WERI-Rb-1 (cell line): ENCODE data around the gene FAM193A.
"Not testable (repeated sequence)": the region's sequence is repeated elsewhere in the genome, so short reads cannot be mapped to it uniquely, and the experiment has no call there.

Source experiments
- DNase-seq: peaks from one replicate; pipeline ENCODE4 v3.0.0-alpha.2; 2020
- H3K27ac ChIP-seq: fragments of 250-450 bp; sonication (Bioruptor Pico); 2 replicates; pipeline ENCODE4 v1.5.1; 2020; ENCODE audit warnings: mild to moderate bottlenecking, moderate library complexity
- H3K27me3 ChIP-seq: fragments of 250-450 bp; sonication (Bioruptor Pico); 2 replicates; pipeline ENCODE4 v1.5.1; 2021; ENCODE audit warnings: mild to moderate bottlenecking, low read depth, moderate library complexity; ENCODE audit not compliant: insufficient read depth, severe bottlenecking
- H3K36me3 ChIP-seq: fragments of 250-450 bp; sonication (Bioruptor Pico); 2 replicates; pipeline ENCODE4 v1.5.1; 2020; ENCODE audit warnings: mild to moderate bottlenecking, moderate library complexity
- H3K4me3 ChIP-seq: 2 replicates; pipeline ENCODE4 v1.5.1; 2011; ENCODE audit warnings: low read depth, mild to moderate bottlenecking, control low read depth, low read length
- H3K9me3 ChIP-seq: fragments of 250-450 bp; sonication (Bioruptor Pico); 2 replicates; pipeline ENCODE4 v1.5.1; 2021; ENCODE audit warnings: mild to moderate bottlenecking, moderate library complexity; ENCODE audit not compliant: severe bottlenecking
- TF ChIP-seq, protein P1 (sequence below): IDR thresholded peaks from 2 replicates; pipeline ENCODE4 v1.5.1; 2011; ENCODE audit warnings: low read depth, mild to moderate bottlenecking, control low read depth, inconsistent platforms, low read length

FAM193A gene

DNA sequence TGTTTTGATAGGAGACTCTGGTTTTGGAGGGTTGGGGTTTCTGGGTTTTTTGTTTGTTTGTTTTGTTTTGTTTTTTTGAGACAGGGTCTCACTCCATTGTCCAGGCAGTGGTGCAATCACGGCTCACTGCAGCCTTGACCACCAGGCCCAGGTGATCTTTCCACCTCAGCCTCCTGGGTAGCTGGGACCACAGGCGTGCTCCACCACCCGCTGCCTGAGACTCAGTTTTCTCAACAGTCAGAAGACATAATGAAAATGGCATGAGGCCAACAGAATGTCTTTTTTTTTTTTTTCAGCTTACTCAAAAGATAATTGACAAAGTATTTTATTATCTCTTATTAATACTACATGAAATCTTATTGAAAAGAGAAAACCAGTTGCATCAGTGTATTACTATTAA is 187.3 kb downstream of the FAM193A start:
- H3K36me3 ChIP-seq: peaks cover 50% of the 10 kb centered on the region
- H3K4me3 ChIP-seq: no peak overlapping the region

DNA sequence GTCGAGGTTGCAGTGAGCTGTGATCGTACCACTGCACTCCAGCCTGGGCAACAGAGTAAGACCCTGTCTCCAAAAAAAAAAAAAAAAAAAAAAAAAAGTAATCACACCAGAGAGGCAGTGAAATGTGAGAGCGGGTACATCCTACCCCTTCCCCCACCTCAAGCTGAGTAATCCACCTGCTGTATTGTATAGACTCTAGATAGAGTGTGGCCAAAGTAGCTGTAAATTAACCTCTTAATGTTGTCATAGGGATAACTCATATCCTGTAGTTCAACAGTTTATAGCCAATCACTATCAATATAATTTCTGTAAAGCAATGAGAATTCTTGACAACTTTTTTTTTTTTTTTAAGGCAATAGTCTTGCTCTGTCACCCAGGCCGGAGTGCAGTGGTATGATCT is 188.9 kb downstream of the FAM193A start:
- H3K27ac ChIP-seq: no peak overlapping the region
- H3K27me3 ChIP-seq: no peaks in the 10 kb centered on the region
- no peaks in the 10 kb centered on the region for H3K9me3 ChIP-seq
- H3K4me3 ChIP-seq: no peak overlapping the region
- TF ChIP-seq, protein P1, sequence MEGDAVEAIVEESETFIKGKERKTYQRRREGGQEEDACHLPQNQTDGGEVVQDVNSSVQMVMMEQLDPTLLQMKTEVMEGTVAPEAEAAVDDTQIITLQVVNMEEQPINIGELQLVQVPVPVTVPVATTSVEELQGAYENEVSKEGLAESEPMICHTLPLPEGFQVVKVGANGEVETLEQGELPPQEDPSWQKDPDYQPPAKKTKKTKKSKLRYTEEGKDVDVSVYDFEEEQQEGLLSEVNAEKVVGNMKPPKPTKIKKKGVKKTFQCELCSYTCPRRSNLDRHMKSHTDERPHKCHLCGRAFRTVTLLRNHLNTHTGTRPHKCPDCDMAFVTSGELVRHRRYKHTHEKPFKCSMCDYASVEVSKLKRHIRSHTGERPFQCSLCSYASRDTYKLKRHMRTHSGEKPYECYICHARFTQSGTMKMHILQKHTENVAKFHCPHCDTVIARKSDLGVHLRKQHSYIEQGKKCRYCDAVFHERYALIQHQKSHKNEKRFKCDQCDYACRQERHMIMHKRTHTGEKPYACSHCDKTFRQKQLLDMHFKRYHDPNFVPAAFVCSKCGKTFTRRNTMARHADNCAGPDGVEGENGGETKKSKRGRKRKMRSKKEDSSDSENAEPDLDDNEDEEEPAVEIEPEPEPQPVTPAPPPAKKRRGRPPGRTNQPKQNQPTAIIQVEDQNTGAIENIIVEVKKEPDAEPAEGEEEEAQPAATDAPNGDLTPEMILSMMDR: no peak
- peaks cover 49% of the 10 kb centered on the region for H3K36me3 ChIP-seq
- DNase-seq: no peak

More for the DNA sequence above, 187.3 kb downstream of the FAM193A start:
- TF ChIP-seq, protein P1: no peak
- H3K27me3 ChIP-seq: no peaks in the 10 kb centered on the region
- DNase-seq: no peak
- no peaks in the 10 kb centered on the region for H3K9me3 ChIP-seq
- H3K27ac ChIP-seq: no peak overlapping the region

DNA sequence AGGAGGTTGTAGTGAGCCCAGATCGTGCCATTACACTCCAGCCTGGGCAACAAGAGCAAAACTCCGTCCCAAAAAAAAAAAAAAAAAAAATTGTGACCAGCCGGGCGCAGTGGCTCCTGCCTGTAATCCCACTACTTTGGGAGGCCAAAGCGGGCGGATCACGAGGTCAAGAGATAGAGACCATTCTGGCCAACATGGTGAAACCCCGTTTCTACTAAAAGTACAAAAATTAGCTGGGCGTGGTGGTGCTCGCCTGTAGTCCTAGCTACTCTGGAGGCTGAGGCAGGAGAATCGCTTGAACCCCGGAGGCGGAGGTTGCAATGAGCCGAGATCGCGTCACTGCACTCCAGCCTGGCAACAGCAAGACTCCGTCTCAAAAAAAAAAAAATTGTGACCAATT is 190.4 kb downstream of the FAM193A start:
- H3K27ac ChIP-seq, H3K27me3 ChIP-seq, H3K4me3 ChIP-seq, H3K9me3 ChIP-seq, DNase-seq: not testable (repeated sequence)
- peaks cover 49% of the 10 kb centered on the region for H3K36me3 ChIP-seq

DNA sequence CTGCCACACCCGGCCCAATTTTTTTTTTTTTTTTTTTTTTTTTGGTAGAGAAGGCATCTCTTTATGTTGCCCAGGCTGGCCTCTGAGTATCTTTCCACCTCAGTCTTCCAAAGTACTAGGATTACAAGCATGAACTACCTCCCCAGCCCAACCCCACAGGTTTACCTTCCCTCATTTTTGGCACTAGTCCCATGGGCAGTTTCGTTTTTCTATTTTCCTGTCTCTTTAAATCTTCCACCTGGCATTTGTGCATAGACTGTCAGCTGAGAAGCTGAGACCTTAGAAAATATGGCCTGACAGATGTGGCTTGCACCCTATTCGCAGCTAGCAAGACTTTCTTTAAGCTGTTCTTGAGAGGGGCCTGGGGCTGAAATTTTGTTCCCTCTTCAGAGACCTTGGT is 191.8 kb downstream of the FAM193A start:
- Histone ChIP-seq H3K36me3 (peaks cover 53% of the 10 kb centered on the region), H3K9me3 (no peaks in the 10 kb centered on the region), H3K4me3 (no peak overlapping the region), H3K27ac (no peak overlapping the region), H3K27me3 (no peaks in the 10 kb centered on the region)
- TF ChIP-seq, protein P1: no peak
- DNase-seq: no peak

DNA sequence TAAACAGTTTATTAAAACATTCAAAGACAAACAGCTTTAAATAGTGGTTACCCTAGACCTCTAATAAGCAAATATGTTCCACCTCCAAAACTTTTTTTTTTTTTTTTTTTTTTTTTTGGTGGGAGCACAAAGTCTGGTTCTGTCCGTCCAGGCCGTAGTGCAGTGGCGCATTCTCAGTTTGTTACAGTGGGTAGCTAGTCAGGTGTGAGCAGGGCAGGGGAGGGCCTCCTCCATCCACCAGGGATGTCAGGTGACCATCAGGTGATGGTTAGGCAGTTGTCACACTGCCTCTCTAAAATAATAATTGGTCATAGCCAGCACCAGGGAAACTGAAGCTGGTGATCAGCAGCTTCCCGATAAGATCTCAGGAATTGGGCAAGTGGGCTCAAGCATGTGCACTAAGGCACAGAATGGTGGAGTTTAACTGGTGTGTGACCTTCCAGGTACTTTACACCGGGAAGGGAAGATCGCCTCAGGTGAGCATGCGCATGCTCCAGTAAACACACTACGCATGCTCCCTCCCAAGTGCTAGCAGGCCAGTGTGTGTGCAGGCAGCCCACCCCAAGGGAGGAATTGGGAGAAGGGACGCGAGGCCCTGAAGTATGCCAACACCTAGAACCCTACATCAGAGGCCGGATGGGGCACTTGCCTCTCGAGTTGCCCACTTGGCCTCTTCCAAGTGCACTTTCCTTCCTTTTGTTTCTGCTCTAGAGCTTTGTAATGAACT is 192.5 kb downstream of the FAM193A start:
- no peak for DNase-seq
- Histone ChIP-seq H3K36me3 (peaks cover 61% of the 10 kb centered on the region), H3K4me3 (no peak overlapping the region), H3K27ac (no peak overlapping the region), H3K27me3 (no peaks in the 10 kb centered on the region), H3K9me3 (no peaks in the 10 kb centered on the region)
- TF ChIP-seq, protein P1: no peak

DNA sequence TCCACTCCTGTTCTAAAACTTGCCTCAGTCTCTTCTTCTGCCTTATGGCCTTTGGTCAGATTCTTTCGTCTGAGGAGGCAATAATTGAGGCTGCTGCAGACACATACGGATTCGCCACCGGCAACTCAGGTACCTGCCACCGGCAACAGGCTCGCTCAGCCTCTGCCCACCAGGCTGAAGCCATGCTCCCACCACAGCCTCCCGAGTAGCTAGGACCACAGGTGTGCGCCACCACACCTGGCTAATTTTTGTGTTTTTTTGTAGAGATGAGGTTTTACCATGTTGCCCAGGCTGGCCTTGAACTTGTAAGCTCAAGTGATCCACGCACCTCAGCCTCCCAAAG is 193.1 kb downstream of the FAM193A start:
- H3K36me3 ChIP-seq: peaks cover 57% of the 10 kb centered on the region

More for the DNA sequence above, 193.1 kb downstream of the FAM193A start:
- no peak for DNase-seq
- TF ChIP-seq, protein P1: no peak
- no peak overlapping the region for H3K4me3 ChIP-seq
- H3K27me3 ChIP-seq: no peaks in the 10 kb centered on the region
- H3K27ac ChIP-seq: no peak overlapping the region
- no peaks in the 10 kb centered on the region for H3K9me3 ChIP-seq
